Left renal pelvis (tissue), 4 donors: Measurements from ENCODE around the gene PLCB1. TPM values are rescaled to one million over a fixed set of nuclear protein-coding genes. Genes with fewer than 3 reads are reported as not detected.
A peak's percentile ranks its signal among the peaks of the same experiment; 100 is the strongest.
"Not testable (repeated sequence)": the region's sequence is repeated elsewhere in the genome, so short reads cannot be mapped to it uniquely, and the experiment has no call there.

Experiments
- DNase-seq, 4 donors: peaks; one replicate each; pipeline ENCODE4 v3.0.0-alpha.2; 2013; ENCODE audit warnings: low read depth in 4 of 4, low spot score in 3 of 4
- polyA plus RNA-seq, 4 donors: library from polyadenylated mRNA; unstranded; fragments of 120-200 nt; gene quantifications; one replicate each; pipeline ENCODE4 v1.2.1, GENCODE V29; 2013; ENCODE audit not compliant: insufficient read length in 4 of 4

Gene PLCB1
- polyA plus RNA-seq, 4 donors = 23.0 to 66.7 (median 42.2) TPM

DNA sequence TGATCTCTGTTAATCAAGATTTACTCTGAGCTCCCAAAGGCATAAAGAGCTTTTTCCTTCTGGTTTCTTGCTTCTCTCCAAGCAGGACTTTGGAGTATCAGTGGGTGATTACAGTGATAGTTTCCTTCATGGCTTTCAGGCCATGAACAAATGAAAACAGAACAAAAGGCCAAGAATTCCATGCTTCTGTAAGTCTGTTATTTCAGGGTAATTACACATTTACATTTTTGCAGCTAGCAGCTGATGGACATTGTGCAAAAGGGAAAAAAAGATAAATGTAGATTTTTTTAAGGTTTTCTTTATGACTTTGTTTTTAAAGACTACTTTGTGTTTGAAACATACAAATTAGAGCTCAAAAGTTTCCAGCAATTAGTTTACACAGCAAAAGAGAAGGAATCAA lies 441.6 kb downstream of the PLCB1 start:
- no peak for DNase-seq

DNA sequence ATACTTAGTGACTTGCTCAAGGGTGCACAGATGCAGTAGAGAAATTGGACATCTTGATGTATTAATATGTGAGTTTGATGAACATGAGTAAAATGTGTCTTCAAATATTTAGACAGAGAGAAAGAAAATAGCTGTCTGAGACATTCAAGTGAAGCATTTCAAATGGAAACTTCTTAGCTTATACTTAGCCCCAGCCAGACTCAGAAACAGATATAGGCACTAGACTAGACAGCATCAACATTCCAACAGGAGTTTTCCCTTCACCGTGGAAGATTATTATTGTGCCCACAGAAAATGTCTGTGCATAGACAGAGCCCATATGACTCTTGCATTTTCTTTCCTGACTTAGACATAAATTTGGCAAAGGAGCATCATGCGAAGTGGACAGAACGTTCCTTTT lies 443.0 kb downstream of the PLCB1 start:
- DNase-seq = no peak

DNA sequence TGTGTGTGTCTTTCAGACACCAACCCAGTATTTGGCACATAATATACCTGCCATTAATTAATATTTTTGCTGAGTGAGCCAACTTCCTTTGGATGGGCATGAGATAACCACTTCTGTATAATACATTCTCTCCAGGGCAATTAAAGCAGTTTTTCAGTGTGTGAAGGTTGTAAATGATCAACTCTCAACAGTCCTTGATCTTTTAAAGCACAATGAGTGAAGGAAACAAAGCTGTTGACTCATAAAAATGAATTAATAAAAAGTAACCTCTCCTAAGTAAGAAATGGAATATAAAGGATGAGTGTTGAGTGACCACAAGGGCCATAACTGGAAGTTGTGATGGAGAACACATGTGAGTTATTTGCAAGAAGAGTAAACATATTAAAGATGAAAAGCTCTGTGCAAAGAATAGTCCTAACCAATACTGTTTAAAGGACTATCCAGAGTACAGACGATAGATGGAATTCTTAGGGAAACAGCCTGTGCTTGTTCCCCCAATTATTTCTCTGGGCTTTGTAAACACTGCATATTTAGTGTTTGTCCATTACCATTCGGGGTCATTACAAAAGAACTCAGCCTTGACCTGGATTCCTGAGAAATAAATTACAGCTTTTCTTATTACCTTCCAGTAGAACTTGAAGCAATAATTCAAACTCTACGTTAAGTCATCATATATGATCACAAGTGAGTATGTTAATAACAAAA lies 446.2 kb downstream of the PLCB1 start:
- no peak for DNase-seq

DNA sequence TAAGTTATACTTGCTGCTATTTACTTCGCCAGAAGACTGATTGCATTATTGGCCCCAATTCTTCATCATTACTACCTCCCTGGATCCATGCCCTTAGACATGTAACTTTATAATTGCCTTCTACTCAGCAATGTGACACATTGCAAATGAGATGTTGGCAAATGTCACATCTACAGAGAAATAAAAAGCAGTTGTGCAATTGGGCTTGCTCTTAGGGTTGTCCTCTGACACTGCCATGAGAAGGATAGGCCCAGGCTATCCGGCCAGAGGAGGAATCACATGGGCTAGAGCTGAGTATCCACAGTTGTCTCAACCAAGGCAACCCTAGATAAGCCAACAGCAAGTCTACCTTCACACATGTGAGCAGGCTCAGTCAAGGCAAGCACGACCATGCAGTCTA lies 447.0 kb downstream of the PLCB1 start:
- no peak for DNase-seq

DNA sequence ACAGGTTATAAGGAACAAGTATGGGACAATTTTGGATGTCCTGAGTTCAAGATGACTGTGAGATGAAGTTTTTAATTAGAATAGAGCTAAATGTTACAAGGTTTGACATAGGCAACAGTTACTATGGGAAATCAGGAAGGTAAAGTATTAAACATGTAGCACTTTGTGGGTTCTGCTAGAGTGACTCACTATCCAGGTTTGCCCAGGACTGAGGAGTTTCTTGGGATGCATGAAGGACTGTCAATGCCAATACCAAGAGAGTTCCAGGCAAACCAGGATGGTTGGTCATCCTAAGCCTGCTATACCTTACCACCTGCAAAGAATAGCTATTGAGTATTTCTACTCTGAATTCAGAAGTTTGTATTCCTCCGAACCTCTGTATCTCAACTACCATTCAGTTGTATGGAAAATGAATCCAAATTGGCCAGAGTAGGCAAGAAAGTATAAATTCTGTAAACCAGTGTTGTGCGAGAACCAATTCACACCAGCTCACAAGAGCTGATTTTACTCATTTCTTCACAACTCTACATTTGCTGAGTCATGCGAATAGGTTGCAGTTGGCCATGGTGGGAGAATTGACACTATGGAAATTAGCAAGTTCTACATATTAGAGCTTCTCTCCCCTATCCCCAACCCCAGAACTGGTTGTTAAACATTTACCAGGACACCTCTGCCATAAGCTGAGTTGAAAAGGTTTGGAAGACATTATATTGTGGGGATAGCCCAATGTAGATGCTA lies 449.5 kb downstream of the PLCB1 start:
- no peak for DNase-seq

DNA sequence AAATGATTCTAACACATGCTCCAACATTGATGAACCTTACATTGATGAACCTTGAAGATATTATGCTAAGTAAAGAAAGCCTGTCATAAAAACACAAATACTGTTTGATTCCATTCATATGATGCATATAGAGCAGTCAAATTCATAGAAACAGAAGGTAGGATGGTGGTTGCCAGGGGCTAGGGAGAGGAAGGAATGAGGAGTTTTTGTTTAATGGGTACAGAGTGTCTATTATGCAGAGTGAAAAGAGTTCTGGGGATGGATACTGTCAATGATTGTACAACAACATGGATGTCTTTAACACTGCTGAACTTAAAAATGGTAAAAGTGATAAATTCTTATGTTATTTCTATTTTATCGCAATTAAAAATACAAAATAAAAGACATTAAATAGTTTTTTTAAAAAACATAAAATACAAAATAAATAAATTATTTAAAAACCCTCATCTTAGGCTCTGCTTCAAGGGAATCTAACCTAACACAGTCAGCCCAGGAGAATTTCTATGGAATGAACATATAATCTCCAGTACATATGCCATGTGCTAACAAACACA lies 451.0 kb downstream of the PLCB1 start:
- no peak for DNase-seq

DNA sequence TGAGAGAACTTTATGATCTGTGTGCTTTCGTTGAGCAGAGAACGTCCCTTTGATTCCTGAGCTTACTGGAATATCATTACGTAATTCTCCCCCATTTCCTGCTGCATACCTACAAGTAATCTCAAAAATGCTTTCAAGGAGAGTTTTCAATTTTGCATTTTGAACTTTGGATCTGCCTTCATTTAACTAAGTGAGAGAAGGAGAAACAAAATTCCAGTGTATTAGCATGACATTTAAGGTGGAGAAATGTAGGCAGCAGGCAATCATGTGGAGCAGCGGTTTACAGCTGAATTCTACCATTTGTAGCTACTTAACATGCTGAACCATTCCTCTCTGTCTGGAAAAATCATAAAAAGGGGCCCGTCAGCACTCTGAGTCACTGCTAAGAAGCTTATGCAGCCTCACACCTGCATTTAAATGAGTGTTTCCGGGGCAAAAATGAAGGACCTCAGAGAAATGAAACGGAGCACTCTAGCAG lies 451.5 kb downstream of the PLCB1 start:
- peak in 1 of 4 donors; percentile 50 for DNase-seq

DNA sequence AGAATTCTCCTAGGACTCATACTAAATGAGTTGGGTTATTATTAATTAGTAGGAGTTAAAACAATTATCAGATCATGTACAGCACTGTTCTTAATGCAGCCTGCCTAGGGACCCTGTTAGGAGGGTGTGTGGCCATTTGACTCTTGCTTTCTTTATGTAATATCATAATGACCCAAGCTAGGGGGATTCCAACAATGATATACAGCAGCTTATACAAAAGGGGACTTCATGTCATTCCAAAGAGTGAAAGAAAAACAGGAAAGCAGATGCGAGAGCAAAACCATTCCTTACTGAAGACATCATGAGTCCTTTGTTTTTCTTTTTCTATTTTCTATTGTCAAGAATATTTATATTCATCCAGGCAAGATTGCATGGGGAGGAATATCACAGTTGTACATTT lies 455.2 kb downstream of the PLCB1 start:
- DNase-seq = no peak

DNA sequence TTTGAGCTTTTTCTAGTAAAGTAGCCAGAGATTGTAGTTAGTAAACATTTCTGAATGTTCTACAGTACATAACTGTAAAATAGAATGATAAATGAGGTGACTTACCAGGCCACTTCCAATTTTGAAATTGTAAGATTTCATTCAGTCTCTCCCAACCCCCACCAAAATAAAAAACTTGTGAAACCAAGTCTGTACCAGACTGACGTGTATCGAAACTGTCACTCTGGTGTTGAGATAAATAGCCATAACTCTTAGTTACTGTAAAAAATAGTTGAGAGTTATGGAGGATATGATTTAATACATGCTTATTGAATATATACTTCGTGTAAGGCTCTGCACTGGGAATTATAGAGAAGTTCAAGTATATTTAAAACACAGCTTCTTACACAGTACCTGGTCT lies 455.7 kb downstream of the PLCB1 start:
- DNase-seq = no peak

DNA sequence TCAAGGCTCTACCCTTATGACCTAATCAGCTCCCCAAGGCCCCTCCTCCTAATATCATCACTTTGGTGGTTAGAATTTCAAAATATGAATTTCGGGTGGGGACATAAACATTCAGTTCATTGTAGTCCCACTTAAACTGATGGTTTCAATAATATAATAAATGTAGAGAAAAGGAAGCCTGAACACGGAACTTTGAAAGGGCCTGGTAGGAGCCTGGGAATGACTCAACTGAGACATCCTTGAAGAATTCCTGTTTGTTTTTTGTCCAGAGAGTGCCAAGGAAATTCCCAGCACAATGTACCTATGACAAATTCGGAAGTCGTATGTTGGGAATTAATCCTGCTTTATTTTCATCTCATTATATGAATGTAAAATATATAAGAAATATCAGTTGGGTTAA lies 457.9 kb downstream of the PLCB1 start:
- DNase-seq = no peak

DNA sequence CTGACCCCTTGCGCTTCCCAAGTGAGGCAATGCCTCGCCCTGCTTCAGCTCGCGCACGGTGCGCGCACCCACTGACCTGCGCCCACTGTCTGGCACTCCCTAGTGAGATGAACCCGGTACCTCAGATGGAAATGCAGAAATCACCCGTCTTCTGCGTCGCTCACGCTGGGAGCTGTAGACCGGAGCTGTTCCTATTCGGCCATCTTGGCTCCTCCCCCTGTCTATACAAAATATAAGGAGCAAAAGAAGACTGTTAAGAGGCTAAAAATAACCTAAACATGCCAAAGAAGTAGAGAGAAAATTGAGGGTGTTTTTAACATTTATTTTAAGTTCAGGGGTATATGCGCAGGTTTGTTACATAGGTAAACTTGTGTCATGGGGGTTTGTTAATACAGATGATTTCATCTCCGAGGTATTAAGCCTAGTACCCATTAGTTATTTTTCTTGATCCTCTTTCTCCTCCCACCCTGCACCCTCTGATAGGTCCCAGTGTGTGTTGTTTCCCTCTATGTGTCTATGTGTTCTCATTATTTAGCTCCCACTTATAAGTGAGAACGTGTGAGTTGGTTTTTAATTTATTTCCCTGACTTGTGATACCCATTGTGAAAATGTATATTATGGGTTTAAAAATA lies 469.0 kb downstream of the PLCB1 start:
- not testable (repeated sequence) for DNase-seq

DNA sequence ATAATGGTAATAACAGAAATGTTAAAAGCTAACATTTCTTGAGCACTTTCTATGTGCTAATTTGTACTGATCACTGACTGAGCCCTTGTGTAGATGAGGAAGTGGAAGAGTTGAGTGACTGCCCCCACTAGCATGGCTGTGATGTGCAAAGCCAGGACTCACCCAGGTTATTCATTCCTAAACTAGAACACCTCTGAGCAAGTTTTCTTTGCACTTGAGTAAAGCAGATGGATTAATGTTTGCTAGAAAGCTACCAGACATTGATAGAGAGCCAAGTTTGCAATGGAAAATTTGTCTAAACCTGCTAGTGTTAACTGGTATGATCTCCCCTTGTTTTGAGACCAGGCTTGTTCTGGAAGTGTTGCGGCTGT lies 469.5 kb downstream of the PLCB1 start:
- no peak for DNase-seq

DNA sequence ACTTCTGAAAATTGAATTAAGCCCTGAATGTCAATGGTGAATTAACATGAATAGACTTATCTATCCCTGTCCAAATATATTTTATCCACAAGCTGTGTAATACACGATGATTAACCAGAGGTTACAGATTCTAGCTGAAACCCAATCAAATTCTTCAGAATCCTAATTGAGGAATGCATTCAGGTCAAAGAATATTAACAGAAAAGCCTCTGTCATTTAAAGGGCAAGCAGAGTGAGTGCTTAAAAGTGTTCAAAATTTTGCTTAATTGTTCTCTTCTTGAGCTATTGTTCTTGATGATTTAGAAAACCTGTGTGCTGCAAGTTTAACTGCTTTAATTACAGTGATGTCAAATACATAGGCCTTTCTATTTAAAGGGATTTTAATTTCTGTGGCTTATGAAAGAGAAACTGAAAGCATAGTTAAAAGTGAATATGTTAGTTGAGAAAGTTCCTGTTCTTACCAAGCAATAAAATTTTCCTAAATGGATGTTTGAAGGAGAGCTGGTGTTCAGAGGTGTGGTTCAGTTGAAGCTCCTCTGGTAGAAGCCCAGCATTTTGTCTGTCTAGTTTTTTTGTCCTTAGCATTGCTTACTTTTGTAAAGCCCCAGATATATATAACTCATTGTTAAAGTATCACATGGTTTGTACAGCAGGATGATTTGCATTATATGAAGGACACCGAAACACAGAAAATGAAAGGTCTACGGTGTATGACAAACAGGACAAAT lies 470.5 kb downstream of the PLCB1 start:
- no peak for DNase-seq

DNA sequence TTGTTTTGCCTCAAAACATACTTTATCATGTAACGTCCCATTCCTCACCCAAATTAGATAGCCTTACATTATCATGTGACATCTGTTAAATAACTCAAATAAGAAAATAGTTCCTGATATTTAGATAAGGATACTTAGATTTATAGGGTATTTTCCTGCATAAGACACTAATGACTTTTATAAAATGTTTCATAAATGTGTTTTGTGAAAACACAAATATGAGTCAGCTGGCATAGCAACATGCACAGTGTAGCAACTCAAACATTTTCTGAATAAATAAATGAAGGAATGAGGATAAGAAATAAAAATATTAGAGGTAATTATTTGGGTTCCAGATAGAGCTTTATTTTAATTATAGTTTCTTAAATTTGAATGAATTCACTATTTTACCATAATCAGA lies 476.4 kb downstream of the PLCB1 start:
- no peak for DNase-seq

DNA sequence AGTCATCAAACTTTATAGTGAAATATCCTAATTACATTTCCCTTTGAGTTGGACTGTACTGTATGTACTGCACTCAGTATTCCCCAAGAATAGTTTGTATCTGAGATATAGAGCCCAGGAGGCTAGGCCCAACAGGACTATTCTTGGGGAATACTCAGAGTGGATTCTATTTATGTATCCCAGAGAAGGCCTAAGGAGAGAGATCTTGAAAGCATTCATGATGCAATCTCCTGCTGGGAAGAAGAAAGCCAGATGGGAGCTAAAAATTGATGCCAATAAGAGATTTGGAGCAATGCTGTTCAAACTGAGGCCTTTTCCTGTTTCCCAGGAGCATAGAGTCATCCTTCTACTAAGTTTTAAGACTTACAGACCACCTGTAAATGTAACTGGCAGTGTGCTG lies 484.7 kb downstream of the PLCB1 start:
- no peak for DNase-seq

DNA sequence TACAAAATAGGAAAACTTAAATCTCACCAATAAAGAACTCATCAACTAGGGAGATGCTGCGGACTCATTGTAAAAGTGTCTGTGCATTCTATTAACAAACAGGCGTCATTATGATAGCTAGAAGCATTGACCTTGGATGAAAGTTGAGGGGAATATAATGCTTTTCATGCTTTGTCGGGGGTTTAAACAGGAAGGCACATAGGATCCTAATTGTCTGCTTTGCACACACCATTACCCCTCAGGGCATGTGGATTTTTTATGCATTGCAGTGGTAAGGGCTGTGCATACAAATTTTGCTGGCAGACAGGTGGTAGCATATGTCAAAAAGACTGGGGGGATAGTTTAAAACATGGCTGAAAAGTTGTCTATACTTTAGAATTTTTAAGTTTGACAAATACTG lies 488.9 kb downstream of the PLCB1 start:
- DNase-seq = no peak

DNA sequence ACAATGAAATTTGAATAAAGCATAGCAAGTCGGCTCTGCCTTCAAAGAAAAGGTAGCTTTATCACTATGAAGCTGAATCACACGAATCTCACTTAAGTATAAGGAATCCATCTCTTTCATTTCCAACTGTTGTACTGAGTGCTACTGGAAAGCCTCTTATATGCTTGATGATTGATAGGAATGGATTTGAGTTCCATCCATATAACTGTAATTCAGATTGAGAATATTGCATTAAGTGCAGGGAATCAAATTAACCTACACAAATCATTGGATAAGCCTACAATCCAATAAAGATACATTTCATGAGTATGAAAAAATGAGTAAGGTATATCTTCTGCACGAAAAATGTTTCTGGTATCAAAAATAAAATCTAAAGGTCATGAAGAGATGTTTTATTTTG lies 492.0 kb downstream of the PLCB1 start:
- no peak for DNase-seq

DNA sequence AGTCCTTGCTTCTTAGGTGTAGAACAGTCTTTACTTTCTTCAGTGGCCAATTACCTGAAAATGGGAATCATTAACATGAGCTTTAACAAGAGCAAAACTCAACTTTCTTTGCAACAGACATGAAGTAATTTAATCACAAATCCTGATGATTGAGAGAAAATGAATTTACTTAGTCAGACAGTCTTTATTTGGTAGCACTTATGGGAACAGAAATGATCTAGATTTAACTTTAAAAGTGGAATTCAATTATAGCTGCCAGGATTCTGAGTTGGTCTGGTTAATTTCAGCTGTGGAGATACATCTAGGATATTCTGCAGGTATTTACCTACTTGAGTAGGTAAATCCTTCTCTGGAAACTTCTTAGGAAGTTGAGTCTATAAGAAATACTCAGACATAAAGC lies 492.6 kb downstream of the PLCB1 start:
- DNase-seq = no peak

DNA sequence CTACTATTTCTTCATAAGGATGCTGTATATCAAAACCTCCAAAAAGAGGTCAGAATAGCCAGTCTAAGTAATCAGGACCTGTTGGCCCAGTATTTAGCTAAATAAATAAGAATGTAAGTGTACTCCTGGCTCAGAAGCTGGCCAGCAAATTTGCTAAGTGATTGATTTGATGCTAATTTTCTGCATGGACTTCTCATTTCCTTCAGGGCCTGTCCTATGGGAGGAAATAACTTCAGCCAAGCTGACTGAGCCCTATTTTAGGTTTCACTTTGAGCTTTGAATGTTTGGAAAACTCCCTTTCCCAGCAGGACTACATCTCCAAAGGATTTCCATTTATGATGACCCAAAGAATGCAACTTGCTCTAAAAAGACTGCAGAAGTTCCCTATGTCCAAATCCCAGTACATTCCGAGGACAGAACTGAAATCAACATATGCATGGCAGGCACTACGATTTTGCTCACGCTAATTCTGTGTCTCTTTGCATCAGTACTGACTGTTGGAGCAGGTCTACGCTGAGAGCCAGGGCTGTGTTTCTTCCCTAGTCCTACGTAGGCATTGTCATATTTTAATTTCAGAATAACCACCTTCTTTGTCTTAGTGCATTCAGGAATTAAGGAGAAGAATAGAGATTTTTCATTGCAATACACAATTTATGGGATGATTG lies 495.4 kb downstream of the PLCB1 start:
- DNase-seq = peak in 2 of 4 donors; percentile 35 to 42

DNA sequence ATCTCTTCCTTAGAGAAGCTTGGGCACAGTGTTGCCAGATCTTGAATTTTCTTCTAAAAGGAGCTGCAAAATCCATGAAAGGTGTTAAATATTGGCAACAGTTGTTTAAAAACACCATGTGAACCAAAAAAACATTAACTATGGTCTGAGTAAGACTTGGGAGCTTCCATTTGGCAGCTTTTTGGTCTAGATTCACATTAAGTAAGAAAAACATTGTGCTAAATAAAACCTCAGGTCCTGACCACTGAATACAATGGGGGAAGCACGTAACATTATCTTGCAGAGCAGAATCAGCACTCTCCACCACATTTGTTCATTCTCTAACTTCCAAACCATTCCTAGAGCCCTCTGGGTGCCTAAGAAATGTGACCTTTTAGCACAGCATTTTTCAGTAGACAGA lies 499.2 kb downstream of the PLCB1 start:
- DNase-seq = no peak
